ENCODE results near the gene FALEC.
"Not testable (repeated sequence)": the region's sequence is repeated elsewhere in the genome, so short reads cannot be mapped to it uniquely, and the experiment has no call there.

Gene FALEC

DNA sequence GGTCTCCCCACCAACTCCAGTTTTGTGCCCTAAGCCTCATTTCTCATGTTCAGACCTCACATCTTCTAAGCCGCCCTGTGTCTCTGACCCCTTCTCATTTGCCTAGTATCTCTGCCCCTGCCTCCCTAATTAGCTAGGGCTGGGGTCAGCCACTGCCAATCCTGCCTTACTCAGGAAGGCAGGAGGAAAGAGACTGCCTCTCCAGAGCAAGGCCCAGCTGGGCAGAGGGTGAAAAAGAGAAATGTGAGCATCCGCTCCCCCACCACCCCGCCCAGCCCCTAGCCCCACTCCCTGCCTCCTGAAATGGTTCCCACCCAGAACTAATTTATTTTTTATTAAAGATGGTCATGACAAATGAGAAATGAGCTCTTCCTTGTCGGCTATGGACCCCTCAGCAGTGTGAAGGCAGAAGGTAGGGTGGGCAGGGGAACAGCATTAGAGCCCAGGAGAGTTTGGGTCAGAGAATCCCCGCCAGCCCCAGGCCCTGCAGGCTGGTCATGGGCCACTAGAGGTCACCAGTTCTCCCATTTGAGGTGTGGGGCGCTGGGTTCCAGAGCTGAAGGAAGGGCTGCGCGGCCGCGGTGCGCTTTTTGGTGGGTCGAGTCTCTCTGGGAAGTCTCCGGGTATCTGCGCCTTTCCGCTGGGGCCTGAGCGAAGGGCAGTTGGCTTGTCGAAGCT, 45.2 kb downstream of the FALEC start:
- DNase-seq: peak; percentile 84

DNA sequence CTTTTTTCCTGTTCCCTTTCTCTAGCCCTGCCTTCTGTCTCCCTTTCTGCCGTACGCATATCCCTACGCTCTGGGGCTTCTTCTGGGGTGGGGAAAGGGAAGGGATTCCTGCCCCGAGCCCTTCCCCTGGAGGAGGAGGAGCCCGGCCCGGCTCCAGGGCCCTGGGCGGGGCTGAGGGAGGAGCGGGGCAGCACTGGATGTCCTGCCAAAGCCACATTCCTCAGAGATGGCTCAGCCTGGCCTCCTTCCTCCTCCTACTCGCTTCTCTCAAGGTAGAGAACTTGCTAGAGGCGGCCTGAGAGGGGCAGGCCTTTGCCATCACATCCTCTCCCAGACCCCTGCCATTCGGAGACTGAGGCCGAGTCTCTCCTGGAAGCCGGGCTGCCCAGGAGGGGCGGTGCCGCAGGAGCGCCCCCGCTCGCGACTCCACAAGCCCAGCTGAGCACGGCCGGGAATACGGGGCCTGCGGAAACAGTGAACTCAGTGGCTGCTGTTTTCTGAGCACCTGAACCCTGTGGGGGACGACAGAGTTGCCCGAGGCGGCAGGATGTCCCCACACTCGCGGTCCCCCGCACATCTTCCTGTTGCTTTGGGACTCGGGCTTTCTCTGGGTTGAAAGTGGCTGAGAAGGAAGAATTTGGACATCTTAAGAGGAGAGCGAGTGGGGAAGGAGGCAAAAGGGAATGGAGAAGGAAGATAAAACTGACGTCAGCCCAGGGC, 45.9 kb downstream of the FALEC start:
- peak; percentile 73 for DNase-seq

DNA sequence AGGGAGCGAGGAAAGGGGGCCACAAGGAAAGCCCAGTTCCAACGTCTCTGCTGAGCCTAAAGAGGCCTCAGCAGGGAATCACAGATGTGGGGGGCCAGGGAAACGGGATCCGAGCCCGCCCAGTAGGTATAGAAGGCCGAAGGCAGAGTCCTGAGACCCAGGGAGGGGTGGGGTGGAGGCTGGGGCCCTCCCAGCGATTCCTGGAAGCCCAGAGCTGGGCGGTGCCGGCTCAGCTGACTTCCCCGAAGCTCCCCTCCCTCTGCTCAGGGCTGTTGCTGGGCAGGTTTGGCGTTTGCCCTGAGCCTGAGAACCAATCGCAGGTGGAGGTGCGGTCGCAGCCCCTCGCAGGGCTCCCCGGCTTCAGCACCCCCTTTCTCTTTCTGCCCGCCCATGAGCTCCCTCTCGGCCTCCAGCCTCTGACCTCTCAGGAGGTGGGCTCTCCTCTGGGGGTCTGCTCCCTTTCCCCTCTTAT, 46.5 kb downstream of the FALEC start:
- DNase-seq: peak; percentile 85

DNA sequence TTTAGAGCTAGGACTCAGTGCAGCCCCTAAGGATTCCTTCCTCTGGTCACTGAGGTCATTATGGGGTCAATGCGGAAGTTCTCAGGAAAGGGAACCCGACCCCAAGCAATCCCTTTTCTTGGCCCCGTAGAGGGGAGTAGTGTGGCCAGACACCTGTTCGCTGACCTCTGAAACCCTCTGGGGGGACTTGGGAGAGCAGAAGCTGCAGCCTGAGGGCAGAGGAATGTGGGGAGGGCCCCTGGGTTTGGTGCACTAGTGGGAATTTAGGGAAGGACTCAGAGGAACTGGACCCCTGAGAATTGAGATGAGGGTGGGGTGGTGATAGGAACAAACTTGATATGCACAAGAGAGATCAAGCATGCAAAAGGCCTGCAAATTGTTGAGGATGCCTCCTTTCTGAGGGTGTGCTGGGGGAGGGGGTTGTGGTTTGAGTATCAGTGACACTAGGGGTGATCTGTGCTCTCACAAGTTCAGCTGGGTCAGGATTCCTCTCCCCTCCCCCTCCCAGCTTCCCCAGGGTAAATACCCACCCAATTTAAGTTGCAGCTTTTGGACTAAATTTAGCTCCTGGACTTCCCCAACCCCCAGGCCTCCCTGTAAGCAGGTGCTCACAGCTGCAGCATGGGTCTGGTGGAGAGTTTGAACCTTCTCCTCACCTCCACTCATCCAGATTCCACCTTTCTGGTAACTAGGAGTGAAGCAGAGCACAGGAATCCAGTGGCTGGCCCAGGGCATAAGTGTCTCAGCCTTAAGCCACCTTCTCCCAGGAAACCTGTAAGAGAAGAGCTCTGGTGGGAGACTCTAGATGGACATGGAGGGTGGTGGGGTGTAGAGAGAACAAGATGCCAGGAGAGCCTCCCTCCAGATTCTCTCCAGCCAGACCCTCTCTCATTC, 47.1 kb downstream of the FALEC start:
- peak; percentile 64 for DNase-seq

DNA sequence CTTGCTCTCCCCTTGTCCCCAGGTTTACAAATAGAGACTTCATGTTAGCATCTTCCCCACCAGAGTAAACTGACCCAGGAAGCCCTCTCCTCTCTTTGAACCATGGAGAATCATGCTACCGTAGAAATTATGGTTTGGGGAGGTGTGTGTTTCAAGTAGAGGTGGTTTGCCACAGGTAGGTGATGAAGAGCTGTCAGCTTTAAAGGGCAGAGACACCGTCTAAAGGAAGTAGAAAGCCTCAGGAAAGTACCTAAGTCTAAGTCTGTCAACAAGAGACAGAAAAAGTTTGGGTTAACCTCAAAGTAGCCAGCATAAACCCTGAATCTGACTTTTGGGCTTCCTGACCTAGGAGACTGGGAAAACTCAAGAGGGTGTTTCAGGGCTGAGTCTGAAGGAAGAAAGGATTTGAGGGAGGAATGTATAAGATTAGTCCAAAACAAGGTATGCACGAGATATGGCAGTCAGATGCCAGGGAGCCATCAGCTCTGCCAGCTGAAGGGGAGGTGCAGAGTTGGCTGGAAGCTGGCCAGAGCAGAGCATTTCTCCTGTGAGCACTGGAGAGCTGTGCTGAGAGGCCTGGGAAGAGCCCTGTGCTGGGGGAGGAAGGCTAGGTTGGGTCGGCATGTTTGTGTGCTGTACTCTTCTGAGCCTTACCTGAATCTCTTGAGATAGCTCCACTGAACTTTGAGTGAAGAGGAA, 47.9 kb downstream of the FALEC start:
- DNase-seq: peak; percentile 54

DNA sequence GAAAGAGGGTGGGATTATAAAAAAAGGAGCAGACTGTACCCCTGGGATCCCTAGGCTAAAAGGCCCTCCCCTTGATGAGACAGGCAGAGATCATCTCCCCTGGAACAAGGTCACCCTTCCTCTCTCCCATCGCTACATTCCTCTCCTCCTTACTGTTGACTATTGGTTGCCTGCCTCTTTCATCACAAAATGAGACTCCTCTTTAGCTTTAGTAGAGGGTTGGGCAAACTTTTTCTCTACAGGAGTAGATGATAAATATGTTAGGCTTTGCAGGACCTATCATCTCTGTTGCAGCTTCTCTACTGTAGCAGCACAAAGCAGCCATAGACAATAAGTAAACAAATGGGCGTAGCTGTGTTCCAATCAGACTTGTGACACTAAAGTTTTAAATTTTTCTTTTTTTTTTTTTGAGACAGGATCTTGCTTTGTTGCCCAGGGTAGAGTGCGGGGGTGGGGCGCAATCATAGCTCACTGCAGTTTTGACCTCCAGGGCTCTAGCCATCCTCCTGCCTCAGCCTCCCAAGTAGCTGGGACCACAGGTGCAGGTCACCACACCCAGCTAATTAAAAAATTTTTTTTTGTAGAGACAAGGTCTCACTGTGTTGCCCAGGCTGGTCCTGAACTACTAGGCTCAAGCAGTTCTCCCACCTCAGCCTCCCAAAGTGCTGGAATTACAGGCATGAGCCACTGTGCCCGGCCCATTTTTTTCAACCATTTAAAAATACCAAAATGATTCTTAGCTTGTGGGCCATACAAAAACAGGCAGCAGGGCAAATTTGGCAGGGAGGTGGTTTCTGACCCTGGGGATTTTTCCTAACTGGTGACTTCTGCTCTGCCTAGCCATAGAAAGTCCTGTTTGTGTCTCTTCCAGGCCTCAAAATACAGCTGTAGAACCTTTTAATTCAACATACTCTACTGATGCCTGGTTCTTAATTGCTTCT, 48.8 kb downstream of the FALEC start:
- DNase-seq: peak; percentile 34

DNA sequence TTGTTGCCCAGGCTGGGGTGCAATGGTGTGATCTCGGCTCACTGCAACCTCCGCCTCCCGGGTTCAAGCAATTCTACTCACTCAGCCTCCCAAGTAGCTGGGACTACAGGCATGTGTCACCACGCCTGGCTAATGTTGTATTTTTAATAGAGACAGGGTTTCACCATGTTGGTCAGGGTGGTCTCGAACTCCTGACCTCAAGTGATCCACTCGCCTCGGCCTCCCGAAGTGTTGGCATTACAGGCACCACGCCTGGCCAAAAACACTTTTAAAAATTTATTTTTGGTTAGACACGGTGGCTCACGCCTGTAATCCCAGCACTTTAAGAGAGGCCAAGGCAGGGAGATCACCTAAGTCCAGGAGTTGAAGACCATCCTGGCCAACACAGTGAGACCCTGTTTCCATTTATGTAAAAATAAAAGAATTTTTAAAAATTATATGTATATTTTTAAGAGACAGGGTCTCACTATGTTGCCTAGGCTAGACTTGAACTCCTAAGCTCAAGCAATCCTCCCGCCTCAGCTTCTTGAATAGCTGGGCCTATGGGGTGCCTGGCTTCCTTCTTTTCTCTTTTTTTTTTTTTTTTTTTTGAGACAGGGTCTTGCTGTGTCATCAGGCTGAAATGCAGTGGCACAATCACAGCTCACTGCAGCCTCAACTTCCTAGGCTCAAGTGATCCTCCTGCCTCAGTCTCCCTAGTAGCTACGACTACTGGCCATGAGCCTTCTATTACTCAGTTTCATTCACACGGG, 49.9 kb downstream of the FALEC start:
- not testable (repeated sequence) for DNase-seq

DNA sequence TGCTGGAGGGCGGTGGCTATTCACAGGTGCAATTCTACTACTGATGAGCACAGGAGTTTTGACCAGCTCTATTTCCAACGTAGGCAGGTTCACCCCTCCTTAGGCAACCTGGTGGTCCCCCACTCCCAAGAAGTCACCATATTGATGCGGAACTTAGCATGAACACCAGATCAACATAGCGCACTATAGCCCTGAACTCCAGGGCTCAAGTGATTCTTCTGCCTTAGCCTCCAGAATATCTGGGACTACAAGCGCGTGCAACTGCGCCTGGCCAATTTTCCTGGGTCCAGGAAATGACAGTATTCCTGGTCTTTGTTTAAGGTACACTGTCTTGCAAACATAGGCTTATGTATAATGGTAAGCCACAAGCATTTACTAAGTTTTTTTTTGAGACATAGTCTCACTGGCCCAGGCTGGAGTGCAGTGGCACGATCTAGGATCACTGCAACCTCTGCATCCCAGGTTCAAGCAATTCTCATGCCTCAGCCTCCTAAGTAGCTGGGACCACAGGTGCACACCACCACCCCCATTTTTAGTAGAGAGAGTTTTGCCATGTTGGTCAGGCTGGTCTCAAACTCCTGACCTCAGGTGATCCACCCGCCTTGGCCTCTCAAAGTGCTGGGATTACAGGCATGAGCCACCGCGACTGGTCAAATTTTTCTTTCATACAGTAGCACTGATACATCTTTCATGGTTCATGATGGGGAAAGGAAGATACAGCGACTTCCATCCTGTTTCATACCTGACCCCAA, 51.2 kb downstream of the FALEC start:
- peak; percentile 30 for DNase-seq

DNA sequence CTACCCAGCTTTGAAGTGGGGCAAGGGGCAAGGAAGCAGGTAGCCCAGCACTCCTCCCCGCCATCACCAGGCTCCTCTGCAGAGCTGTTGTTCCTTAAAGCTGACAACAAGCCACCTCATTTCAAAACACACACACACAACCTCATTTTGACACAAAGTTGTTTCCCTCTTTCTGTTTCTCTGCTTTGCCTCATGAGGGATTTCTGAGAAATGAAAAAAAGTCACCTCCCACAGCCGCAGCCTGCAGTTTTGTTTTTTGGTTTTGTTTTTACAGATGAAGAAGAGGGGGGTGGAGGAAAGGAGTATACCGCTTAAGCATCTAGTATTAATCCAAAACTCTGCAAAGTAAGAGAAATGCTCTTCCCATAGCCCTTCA, 51.8 kb downstream of the FALEC start:
- DNase-seq: peak; percentile 56

DNA sequence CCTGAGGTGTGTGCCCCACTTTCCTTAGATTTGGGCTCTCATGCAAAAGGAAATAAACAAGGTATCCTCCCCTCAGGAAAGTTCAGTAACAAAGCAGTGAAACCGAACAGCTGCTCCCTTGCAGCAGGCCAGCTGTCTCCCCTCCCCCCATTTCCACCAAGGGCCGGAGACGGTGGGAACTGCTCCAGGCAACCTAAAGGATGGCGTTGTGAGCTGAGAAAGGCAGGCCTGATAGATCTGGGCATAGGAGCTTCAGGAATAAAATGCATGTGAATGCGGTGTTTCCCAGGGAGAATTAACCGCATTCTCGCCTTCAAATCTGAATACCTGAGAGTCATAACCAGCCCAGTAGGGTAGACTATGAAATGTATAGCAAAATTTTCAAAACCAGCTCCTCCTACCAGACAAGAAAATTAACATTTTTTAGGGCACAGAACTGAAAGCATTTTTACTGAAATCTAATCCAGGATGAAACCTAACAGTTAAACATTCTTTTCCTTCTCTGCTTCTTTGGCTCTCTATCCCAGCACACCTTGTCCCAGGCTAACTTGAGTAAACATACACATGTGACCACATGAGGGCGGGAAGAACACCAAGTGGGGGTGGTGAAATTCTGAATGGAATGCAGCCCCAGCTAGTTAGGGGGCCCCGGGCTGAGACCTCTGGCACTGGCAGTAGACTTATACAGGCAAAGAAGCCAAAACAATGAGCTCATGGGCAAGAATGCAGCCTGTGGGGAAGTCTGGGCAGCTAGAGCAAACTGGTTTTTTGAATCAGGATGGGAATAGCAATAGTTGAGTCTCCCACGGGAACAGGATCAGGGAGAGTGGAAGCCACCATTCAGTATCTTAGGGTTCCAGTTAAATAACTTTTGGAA, 52.4 kb downstream of the FALEC start:
- peak; percentile 64 for DNase-seq

DNA sequence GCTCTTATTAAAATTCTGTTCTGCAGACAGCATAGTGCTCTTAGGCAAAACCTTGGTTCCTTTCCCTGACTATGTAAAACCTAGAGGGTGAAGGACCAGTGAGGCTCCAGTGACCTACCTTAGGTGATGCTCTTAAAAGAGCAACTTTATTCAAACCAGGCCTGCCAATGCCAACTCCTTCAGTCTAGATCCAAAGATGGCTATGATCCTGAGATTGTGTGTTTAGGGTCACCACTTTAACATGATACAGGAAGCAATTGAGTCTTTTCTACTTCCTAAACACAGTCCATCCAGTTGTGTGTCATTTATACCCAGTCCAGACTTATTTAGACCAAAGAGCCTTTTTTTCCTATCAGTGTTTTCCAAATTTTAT, 53.0 kb downstream of the FALEC start:
- no peak for DNase-seq

DNA sequence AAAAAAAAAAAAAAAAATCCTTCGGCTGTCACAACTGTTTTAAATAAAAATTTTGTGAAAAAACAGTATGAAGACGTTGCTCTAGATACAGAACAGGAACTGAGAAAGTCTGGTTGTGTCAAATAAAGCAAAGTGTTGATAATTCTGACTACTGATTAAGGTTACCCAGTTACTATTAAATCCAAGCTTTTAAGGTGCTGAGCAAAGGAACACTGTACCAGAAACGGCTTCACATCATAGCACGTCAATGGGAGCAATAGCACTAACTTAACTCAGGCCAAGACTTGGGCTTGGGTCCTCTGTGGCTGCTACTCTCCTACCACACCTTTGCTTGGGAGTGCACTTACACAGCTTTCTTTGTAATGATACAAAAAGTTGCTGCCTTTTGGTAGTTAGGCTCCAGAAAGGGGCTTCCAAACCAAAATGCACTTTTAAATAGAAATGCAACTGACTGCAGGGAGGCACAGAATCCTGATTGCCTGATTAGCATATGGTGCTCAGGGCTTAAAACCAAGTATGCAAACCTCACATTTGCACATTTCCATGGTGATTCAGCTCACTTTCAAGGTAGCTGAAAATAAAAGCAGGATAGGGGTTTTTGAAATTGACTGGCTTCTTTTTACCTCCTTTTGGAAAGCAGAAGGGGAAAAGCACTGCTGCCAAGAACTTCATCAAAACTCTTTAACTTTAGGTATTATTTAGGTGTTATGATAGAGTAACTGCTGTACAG, 57.5 kb downstream of the FALEC start:
- DNase-seq: peak; percentile 28

DNA sequence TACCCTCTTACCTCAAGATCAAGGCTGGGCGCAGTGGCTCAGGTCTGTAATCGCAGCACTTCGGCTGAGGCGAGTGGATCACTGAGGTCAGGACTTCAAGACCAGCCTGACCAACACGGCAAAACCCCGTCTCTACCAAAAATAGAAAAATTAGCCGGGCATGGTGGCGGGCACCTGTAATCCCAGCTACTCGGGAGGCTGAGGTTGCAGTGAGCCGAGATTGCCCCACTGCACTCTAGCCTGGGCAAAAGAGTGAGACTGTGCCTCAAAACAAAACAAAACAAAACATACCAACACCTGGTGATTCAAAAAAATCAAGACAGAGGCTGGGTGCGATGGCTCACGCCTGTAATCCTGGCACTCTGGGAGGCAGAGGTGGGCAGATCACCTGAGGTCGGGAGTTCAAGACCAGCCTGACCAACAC, 58.1 kb downstream of the FALEC start:
- DNase-seq: peak; percentile 47

DNA sequence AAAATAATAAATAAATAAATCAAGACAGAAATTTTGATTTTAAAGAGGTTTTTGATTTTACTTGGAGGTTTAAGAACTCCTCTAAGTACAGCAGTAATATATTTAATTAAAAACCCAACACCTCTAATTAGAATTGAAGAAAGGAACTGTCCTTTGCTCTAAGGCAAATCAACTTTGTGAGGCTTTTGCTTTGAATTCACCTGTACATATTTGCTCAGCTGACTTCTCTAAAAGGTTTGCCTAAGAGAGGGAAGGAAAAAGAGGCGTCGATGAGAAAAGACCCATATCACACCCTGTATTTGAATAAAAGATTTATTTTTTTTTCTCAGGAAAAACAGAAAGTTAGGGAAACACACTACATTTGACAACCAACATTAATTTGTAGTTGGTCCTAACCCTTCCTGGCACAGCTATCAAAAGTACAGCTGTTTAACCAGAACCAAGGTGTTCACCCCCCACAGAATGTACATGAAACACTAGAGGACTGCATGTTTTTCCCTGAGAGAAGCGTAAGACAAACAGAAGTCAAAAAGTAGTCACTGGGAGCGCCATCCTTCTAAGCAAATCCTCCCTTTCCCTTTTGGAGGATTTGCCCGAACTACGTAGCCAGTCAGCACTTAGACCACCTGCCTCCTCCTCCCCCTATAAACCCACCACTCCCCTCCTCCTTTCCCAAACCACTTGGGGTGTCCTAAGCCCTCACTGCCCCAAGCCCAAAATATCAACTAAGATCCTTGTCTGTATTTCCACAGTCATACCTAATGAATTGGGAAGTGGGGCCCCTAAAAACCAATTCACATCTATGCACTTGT, 58.9 kb downstream of the FALEC start:
- DNase-seq: peak; percentile 30

DNA sequence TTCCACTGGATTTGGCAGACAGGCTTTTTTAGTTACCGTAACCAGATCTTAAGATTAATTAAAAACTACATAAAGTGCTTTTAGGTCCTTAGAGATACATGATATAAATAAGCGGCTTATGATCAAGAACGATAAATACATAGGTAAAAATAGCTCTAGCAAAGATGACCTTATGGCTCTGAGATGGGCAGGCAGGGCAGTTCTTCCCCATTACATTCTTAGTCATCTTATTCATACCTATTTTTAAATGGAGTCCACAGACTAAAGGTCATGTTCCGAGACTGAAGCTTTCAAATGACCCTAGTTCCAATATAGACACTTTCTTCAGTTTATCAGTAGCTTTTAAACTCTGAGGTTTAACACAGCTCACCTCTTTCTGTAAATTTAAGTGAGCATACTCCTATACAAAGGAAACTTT, 59.5 kb downstream of the FALEC start:
- DNase-seq: no peak

DNA sequence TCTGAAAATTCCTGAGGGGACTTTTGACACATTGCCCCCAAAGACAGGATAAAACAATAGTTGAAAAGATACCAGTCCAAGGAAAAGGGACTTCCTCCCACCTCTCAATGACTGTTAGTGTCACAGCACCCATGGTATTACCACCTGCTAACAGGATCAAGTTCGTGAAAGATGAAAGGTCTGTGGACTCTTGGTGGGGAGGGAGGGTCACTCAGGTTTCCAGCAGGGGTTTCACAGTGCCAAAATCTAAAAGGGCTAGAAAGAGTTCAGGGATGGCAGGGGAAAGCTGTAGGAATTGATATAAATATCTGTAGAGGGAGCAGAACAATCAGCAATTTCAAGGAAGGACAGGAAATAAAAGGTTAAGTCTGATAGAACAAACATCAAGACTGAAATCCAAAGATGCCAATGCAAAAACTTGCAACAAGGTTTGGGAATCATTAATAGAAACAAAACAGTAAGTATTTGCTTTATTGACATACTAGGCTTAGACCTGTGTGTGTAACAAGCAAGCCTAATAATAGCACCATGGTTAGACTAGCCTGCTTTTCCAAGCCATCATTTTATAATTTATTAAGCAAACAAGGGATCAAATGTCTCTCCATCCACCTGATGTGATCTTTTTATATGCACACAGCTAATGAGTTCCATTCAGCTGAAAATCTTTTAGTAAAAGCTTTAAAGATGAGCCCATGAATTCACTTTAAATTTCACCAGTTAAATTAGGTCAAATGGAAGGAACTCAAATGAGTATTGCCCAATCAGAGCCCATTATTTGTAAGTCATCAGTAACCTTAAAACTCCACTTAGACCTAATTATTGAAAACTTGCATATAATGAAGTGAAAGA, 60.2 kb downstream of the FALEC start:
- no peak for DNase-seq

DNA sequence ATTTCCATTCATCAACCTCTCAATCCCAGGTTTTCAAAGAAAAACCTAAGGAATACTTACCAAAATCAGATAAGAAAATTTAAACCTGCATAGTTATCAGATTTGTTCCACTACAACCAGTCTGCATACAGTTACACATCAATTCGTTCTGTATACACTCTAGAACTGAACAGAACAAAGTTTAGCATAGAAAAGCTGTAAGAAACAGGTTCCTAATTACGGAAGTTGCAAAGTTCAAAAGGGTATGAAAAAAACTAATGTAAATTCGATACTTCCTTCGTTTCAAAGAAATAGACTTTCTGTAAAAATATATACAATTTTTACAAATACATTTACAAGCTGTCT, 60.8 kb downstream of the FALEC start:
- DNase-seq: no peak
